HG03135 (cell line): ENCODE measurements around the gene FXYD2.

Experiments used
- ATAC-seq: cut with Tn5 transposase; IDR thresholded peaks from one replicate; pipeline ENCODE4 v1.9.1; 2021; ENCODE audit warnings: mild to moderate bottlenecking, moderate library complexity; ENCODE audit not compliant: unreplicated experiment

Gene FXYD2

GRCh38 chr11:117770061-117770460 is 54.5 kb downstream of the FXYD2 start:
- no peak for ATAC-seq
